GM21367 (cell line): Measurements from ENCODE around the gene RNF223.
A peak's percentile ranks its signal among the peaks of the same experiment; 100 is the strongest.

Source experiments
- ATAC-seq: cut with Tn5 transposase; IDR thresholded peaks from one replicate; pipeline ENCODE4 v1.9.1; 2021; ENCODE audit not compliant: unreplicated experiment

The RNF223 gene

DNA sequence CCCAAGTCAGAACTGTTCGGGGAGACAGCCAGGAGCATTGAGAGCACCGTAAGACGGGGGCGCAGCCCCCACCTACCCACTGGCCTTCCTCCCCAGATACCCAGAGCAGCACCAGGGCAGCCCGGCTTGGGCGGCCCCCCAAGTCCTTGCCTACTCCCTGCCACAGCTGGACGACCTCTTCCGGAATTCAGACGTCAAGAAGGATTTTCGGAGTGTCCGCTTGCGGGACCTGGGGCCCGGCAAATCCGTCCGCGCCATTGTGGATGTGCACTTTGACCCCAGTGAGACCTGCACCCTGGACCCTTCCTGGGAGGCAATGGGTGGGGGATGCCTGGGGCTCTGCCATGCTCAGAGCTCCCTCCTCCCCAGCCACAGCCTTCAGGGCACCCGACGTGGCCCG, 26.7 kb downstream of the RNF223 start:
- no peak for ATAC-seq

DNA sequence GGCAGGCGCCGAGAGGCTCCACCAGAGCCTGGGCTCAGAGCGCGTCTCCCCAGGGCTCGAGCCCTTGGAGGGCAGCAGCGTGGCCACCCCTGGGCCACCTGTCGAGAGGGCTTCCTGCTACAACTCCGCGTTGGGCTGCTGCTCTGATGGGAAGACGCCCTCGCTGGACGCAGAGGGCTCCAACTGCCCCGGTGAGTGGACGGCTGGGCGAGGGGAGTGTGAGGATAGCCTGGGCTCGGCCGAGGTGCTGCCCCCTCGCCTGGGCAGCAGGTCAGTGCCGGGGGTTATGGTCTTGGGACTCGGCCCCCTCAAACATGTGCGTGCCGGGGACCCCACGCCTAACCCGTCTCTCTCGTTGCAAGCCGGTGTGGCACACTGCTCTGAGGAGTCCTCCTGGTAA, 27.3 kb downstream of the RNF223 start:
- no peak for ATAC-seq

GRCh38 chr1:1046243-1046642, 27.9 kb downstream of the RNF223 start:
- no peak for ATAC-seq

GRCh38 chr1:1045129-1045528, 29.0 kb downstream of the RNF223 start:
- ATAC-seq: no peak

DNA sequence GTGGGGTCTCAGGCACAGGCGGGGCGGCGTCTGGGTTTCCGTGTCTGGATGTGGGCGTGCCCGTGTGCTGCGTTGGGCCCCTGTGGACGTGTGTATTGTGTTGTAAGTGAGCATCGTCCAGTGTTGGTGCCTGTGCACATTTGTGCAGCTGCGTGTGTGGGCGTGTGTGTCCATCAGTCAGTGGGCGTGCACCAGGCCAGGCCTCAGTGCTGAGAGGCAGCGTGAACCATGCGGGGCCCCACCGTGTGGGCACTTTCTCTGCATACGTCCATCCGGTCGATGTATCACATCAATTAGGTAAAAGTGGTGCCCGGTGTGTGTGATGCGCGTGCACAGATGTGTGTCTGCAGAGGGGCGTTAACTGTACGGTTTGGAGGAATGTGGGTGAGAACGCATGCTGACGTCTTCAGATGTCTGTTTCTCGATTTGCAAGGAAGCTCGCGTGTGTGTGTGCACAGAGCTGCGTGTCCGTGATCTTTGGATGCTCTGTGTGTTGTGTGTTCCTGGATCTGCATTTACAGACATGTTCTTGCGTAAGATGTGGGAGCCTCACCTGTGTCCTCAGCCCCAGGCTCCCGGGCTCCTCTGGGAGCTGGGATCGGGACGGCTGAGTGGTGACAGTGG, 29.5 kb downstream of the RNF223 start:
- no peak for ATAC-seq

- ATAC-seq: no peak
Measured at GRCh38 chr1:1043921-1044320, 30.2 kb downstream of the RNF223 start.

DNA sequence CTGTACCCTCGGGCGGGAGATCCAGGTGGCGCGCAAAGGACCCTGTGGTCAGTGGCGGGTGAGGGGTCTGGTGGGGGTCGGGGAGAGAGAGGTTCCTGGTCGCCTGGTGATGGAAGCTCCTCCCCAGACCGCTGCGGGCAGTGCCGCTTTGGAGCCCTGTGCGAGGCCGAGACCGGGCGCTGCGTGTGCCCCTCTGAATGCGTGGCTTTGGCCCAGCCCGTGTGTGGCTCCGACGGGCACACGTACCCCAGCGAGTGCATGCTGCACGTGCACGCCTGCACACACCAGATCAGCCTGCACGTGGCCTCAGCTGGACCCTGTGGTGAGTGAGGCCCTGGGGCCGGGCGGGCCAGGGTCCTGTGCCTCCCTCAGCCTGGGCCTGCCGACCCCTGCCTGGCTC, 30.7 kb downstream of the RNF223 start:
- ATAC-seq: no peak

DNA sequence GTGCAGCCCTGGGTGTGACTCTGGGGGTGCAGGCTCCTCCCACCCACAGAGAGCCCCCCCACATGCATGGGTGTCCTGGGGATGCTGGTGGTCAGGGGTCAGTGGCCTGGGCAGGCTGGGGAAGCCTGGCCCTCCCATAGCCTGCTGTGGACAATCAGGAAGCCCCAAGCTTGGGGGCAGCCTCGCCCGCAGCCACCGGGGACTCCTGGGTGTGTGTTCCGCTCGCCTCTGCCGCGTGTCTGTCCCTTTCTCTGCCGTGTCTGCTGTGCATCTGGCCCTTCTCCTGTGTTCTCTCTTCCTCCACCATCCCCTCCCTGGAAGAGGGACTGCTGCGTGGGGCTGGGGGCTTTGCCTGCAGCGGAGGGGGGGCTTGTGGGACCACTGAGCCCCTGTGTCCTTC, 31.3 kb downstream of the RNF223 start:
- ATAC-seq: no peak

- ATAC-seq: no peak
Measured at GRCh38 chr1:1041873-1042272, 32.2 kb downstream of the RNF223 start.

- no peak for ATAC-seq
Measured at GRCh38 chr1:1041092-1041523, 33.0 kb downstream of the RNF223 start.

GRCh38 chr1:1040004-1040991, 33.8 kb downstream of the RNF223 start:
- ATAC-seq: no peak

GRCh38 chr1:1039145-1039910, 34.8 kb downstream of the RNF223 start:
- no peak for ATAC-seq

DNA sequence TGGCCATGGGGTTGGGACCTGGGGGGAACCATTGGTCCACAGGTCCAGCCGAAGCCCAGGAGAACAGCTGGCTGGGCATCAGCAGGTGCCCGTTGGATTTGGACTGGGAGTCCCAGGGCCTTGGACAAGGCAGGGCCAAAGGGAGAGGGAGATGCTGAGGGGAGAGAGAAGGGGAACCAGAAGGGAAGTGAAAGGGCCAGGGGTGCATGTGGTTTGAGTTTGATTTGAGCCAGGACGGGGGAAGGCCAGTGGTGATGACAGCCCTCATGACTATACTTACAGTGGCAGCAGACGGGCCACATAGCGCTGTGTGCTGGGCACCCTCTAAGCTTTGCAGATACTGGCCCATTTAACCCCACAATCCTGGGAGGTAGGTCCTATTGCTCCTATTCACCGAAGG, 35.4 kb downstream of the RNF223 start:
- ATAC-seq: peak; percentile 52

DNA sequence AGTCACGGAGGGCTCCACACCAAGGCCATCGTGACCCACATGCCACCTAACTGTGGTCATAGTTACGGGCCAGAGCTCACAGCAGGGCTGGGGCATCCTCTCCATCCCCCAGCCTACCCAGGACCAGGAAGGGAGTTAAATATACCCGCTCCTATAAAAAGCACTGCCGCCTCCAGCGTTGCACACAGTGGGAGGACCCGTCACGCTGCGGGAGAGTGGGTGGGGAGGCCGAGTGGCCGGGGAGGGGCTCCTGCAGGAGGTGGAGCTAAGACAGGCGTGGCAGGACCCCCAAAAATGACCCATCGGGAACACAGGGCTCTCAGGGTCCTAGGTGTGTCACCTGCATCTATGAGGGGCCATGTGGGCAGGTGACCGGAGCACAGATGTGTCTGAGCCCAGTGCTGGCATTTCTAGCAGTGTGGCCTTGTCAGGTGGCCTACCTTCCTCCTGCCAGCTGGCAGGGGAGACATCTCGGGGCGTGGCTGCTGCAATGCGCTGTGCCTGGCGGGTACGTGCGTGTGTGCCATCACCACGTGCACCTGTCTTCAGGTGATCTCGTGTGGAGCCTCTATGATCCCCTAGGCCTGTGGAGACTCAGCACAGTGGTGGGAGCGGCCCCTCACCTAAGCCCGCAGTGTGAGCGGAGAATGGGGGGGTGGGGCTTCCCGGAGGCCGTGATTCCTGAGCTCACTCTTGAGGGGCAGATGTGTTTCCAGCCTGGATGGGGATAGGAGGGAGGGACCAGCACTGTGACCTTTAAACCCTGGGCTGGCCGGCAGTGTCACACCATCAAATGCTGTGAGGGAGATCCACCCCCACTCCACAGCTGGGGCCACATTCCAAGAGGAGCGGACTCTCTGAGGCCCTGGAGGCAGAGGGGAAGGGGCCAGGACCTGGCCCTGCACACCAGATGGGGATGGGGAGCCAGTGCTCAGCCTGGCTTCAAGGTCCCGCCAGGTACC, 36.5 kb downstream of the RNF223 start:
- ATAC-seq: no peak

GRCh38 chr1:1035291-1035943, 38.7 kb downstream of the RNF223 start:
- ATAC-seq: no peak

DNA sequence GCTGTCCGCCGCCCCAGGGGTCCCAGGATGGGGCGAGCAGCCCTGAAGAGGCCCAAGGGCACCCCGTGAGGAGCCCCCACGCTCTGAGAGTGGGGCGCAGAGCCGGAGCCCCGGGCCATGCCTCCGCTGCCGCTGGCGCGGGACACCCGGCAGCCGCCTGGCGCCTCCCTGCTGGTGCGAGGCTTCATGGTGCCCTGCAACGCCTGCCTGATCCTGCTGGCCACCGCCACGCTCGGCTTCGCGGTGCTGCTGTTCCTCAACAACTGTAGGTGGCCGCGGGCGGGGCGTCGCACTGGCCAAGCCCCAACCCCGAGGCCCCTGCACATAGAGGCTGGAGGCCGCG, 39.7 kb downstream of the RNF223 start:
- ATAC-seq: no peak

DNA sequence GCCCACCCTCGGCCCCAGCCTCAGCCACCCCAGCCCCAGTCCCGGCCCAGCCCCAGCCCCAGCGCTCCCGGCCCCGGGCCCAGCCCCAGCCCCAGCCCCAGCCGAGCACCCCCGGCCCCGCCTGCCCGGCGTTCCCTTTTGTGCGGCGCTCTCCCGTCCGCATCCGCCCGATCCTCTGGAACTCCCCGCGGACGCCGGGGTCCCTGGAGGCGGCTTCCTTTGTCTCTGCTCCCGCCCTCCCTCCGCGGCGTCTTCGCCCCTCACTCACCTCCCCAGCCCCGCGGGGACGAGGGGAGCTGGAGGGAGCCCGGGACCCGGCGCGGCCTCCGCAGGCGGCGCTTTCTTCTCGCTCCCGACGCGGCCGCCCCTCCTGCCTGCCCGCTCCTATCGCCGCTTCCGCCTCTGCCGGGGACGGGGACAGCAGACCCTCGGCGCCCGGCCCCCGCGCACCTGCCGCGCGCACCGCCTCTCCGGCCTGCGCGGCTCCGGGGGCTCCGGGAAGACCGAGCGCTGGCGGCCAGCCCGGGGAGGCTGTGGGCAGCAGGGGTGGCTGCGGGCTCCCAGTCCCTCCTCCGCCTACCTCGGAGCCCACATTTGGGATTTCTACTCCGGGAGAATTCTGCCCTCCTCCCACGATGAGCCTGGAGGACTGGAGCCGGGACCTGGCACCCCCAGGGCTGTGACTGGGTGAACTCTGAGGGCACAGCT, 40.2 kb downstream of the RNF223 start:
- ATAC-seq: no peak

- peak; percentile 62 for ATAC-seq
Measured at GRCh38 chr1:1033009-1033587, 41.0 kb downstream of the RNF223 start.

- no peak for ATAC-seq
Measured at GRCh38 chr1:1032424-1032823, 41.7 kb downstream of the RNF223 start.
